ENCODE measurements around the gene SORCS2. TPM values are rescaled to one million over a fixed set of nuclear protein-coding genes. Genes with fewer than 3 reads are reported as not detected.

Gene SORCS2
- total and polyA plus RNA-seq, 2 donors (not counting 1 experiment from before 2014, with no cell fraction given) = not detected

DNA sequence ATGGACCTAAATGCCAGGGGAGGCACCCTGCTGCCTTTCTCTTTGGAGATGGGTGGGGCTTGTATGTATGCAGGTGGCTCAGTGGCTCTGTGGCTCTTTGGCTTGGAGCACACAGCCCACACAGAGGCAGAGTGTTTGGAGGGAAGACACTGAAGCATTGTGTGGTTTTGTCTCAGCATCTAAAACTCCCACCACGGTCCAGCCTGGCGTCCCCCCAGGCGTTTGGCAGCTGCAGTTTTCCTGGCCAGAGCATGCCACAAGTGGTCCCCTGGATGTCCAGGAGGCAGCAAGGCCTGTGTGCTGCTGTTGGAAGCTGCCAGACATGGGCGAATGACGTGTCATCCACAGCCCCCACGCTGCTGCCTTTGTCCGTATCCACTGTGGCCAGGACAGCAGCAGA is 274.6 kb downstream of the SORCS2 start:
- no peaks in the 10 kb centered on the region for H3K36me3 ChIP-seq (replicated peaks in 1 of 2; ENCODE audit: control extremely low read depth in 1 of 2, control insufficient read depth in 1 of 2, extremely low read depth in 1 of 2, insufficient read depth in 2 of 2, low read length in 1 of 2)
- no peaks in the 10 kb centered on the region for H3K27me3 ChIP-seq (replicated peaks in 1 of 4; ENCODE audit: control extremely low read depth in 1 of 4, control insufficient read depth in 3 of 4, insufficient read depth in 4 of 4, low read length in 3 of 4)
- Mint-ChIP-seq H3K27me3 (no peaks in the 10 kb centered on the region), H3K4me3 (no peak overlapping the region), H3K27ac (no peak overlapping the region), H3K4me1 (no peaks in the 10 kb centered on the region), H3K9me3 (ENCODE audit: insufficient read depth) (no peaks in the 10 kb centered on the region)
- intact Hi-C loops (cut with micrococcal nuclease) = no loop called here
- no peak overlapping the region for H2AFZ ChIP-seq (ENCODE audit: insufficient read depth, low read depth, low read length, poor library complexity, severe bottlenecking)
- ChIA-PET POLR2A (no interaction called here), CTCF (no interaction called here)
- peaks cover 0 to 17% (median 0%) of the 10 kb centered on the region in 3 donors for H3K9me3 ChIP-seq (ENCODE audit: control extremely low read depth in 1 of 3, control insufficient read depth in 2 of 3, insufficient read depth in 1 of 3, low read length in 2 of 3)
- ATAC-seq (ENCODE audit: low read depth) (no peak), DNase-seq (no peak)
- H4K20me1 ChIP-seq (ENCODE audit: control insufficient read depth, insufficient read depth, low read length, poor library complexity, severe bottlenecking) = no peaks in the 10 kb centered on the region
- H3K9ac ChIP-seq (ENCODE audit: low read length) = no peak overlapping the region
- no peaks in the 10 kb centered on the region for H3K4me1 ChIP-seq (ENCODE audit: control insufficient read depth in 2 of 2, insufficient read depth in 2 of 2, low read length in 2 of 2)
- no peak overlapping the region for H3K4me3 ChIP-seq (ENCODE audit: control extremely low read depth in 1 of 5, extremely low read depth in 1 of 5, insufficient read depth in 1 of 5, low read depth in 2 of 5, low read length in 4 of 5)
- no peak overlapping the region for H3K27ac ChIP-seq (ENCODE audit: low read length in 2 of 2)
- H3K4me2 ChIP-seq (replicated peaks; ENCODE audit: low read depth, low read length, poor library complexity, severe bottlenecking) = no peak overlapping the region
- no peaks in the 10 kb centered on the region for H3K79me2 ChIP-seq (ENCODE audit: control insufficient read depth, insufficient read depth, low read length)
- 86% methylated on average over 7 of the region's 7 CpGs for WGBS (ENCODE audit: insufficient coverage)
- TF ChIP-seq EZH2 (IDR thresholded peaks at IDR 0.05; ENCODE audit: borderline replicate concordance, insufficient read depth, low read depth, low read length, poor library complexity, severe bottlenecking) = no peak
- TF ChIP-seq, protein P1, sequence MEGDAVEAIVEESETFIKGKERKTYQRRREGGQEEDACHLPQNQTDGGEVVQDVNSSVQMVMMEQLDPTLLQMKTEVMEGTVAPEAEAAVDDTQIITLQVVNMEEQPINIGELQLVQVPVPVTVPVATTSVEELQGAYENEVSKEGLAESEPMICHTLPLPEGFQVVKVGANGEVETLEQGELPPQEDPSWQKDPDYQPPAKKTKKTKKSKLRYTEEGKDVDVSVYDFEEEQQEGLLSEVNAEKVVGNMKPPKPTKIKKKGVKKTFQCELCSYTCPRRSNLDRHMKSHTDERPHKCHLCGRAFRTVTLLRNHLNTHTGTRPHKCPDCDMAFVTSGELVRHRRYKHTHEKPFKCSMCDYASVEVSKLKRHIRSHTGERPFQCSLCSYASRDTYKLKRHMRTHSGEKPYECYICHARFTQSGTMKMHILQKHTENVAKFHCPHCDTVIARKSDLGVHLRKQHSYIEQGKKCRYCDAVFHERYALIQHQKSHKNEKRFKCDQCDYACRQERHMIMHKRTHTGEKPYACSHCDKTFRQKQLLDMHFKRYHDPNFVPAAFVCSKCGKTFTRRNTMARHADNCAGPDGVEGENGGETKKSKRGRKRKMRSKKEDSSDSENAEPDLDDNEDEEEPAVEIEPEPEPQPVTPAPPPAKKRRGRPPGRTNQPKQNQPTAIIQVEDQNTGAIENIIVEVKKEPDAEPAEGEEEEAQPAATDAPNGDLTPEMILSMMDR (IDR thresholded peaks at IDR 0.05) = no peak

DNA sequence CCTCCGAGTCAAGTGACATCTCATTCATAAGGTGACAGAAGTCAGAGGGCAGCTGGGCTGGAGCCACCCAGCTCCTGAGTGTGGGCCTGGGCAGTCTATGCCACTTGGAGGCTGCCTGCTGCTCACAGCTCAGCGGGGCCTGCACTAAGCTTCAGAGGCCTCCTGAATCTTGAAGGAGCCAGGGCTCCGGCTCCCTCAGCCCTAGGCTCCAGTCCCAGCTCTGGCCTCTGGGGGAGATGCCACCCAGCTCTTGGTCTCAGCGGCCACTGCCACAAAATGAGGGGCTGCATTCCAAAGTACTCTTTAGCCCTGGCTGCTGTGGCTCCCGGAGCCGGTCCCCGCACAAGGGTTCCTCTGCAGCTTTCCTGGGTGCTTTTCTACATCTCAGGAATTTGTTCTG is 275.1 kb downstream of the SORCS2 start:
- Histone ChIP-seq H3K4me2 (replicated peaks; ENCODE audit: low read depth, low read length, poor library complexity, severe bottlenecking) (no peak overlapping the region), H3K36me3 (replicated peaks in 1 of 2; ENCODE audit: control extremely low read depth in 1 of 2, control insufficient read depth in 1 of 2, extremely low read depth in 1 of 2, insufficient read depth in 2 of 2, low read length in 1 of 2) (no peaks in the 10 kb centered on the region), H3K4me3 (ENCODE audit: control extremely low read depth in 1 of 5, extremely low read depth in 1 of 5, insufficient read depth in 1 of 5, low read depth in 2 of 5, low read length in 4 of 5) (no peak overlapping the region), H3K9ac (ENCODE audit: low read length) (no peak overlapping the region), H3K27ac (ENCODE audit: low read length in 2 of 2) (no peak overlapping the region), H3K79me2 (ENCODE audit: control insufficient read depth, insufficient read depth, low read length) (no peaks in the 10 kb centered on the region), H2AFZ (ENCODE audit: insufficient read depth, low read depth, low read length, poor library complexity, severe bottlenecking) (no peak overlapping the region), H4K20me1 (ENCODE audit: control insufficient read depth, insufficient read depth, low read length, poor library complexity, severe bottlenecking) (no peaks in the 10 kb centered on the region), H3K4me1 (ENCODE audit: control insufficient read depth in 2 of 2, insufficient read depth in 2 of 2, low read length in 2 of 2) (no peaks in the 10 kb centered on the region), H3K27me3 (replicated peaks in 1 of 4; ENCODE audit: control extremely low read depth in 1 of 4, control insufficient read depth in 3 of 4, insufficient read depth in 4 of 4, low read length in 3 of 4) (no peaks in the 10 kb centered on the region), H3K9me3 (ENCODE audit: control extremely low read depth in 1 of 3, control insufficient read depth in 2 of 3, insufficient read depth in 1 of 3, low read length in 2 of 3) (peaks cover 0 to 15% (median 0%) of the 10 kb centered on the region in 3 donors)
- H3K9me3 Mint-ChIP-seq (ENCODE audit: insufficient read depth) = no peaks in the 10 kb centered on the region
- intact Hi-C loops (cut with micrococcal nuclease) = no loop called here
- ChIA-PET CTCF (no interaction called here), POLR2A (no interaction called here)
- H3K27me3 Mint-ChIP-seq = no peaks in the 10 kb centered on the region
- no peak for ATAC-seq (ENCODE audit: low read depth)
- TF ChIP-seq, protein P1 (IDR thresholded peaks at IDR 0.05) = no peak
- no peak for TF ChIP-seq EZH2 (IDR thresholded peaks at IDR 0.05; ENCODE audit: borderline replicate concordance, insufficient read depth, low read depth, low read length, poor library complexity, severe bottlenecking)
- no peaks in the 10 kb centered on the region for H3K4me1 Mint-ChIP-seq
- no peak for DNase-seq
- H3K4me3 Mint-ChIP-seq = no peak overlapping the region
- WGBS (ENCODE audit: insufficient coverage) = 92% methylated on average over 7 of the region's 7 CpGs
- no peak overlapping the region for H3K27ac Mint-ChIP-seq
